HG03139 (cell line): ENCODE data around the gene KCTD3.

Experiments used
- ATAC-seq: cut with Tn5 transposase; IDR thresholded peaks from one replicate; pipeline ENCODE4 v1.9.1; 2021; ENCODE audit not compliant: unreplicated experiment

The KCTD3 gene

DNA sequence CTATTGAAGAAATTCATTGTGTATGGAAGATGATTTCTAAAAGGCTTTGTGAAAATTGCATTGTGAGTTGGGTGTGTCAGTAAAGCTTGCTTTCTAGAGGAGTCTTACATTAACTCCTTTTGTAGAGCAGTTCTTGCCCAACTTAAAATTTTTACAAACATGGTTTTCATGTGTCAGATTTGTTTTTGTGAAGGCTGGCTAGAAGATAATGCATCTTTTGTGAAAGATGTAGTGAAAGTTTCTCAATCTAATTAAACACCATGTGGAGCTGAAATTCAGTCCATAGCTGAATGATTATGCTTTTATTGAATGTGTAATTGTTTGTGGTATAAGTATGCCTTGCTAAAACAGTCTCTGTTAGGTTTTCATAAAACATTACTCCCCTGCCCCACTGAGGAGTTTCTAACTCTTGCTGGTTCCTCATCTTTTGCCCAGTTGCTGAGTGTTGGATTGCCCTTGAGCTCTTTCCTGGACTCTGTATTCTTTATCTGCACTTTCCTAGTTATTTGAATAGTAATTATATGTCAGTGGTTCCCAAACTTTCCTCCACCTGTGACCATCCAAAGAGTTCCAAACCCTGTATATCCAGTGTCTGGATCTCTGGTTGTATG is 38.0 kb downstream of the KCTD3 start:
- no peak for ATAC-seq

DNA sequence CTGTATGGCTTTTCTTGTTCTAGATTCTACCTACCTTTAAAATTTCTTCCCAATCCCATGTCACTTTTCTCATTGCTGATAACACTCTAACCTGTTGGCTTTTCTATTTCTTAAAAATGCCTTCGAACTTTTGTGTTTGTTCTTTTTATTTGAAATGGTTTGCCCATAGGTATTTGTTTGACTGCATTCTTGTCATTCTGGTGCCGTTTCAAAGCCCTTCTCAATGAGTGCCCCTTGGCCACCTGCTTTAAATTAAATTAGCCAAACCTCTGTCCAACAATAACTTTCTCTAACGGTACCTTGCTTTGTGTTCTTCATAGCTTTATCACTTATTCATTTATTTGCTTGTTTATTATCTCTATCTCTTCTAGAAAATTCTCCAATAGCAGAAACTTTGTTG is 38.9 kb downstream of the KCTD3 start:
- ATAC-seq = no peak

DNA sequence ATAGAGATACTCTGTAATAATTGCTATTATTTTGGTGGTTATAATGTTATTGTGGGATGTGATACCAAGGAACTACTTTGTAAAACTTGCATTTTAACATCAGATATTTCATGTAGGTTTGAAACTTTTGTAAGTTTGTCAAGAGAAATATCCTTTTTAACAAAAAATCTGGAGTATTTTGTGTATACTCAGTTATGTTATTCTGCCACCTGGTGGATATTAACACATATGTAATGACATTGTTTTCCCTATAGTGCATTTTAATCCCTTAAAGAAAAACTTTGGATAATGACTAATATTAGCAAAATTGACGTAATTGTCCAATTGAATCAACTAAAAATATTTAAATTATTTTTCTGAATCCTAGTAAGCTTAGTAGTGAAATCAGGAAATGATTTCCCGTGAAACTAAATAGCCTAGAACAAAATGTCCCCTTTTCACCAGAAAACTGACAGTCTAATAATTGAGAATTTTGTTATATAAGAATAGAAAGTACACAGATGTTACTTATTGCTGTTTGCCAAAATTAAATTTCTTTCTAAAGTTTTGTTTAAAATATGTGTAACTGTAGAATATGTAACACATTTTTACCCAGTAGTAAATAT is 39.6 kb downstream of the KCTD3 start:
- no peak for ATAC-seq

DNA sequence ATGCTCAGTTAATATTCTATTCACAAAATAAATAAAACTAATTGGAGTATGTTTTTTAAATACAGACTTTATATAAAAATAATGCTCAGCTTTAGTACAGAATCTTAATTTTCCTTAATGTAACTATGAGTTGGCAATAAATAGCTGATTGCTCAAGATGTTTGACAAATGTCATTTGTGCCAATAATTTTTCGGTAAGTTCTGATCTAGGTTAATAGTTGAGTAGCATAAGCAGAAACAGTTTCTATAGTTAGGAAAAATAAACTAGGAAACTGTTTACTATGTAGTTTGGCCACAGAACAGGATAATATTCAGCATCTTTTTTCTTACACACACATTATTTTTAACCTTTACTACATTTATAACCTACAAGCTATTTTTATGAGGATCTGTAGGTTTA is 40.3 kb downstream of the KCTD3 start:
- ATAC-seq = no peak

DNA sequence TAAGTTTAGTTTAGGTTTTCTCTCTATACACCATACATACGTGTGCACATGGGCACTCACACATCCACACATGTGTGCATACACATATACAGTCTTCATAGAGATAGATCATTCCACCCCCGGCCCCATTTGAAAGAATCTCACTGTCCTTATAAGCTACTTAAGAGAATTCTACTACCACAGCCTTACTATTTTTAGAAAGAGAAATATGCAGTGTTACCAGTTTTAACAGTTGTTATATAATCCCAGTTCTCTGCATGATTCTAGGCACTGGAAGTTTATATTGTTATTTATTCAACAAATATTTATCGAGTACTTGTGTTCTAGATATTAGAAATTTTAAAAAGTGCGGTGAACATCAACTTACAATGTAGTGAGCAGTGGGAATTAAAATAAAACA is 41.5 kb downstream of the KCTD3 start:
- no peak for ATAC-seq

DNA sequence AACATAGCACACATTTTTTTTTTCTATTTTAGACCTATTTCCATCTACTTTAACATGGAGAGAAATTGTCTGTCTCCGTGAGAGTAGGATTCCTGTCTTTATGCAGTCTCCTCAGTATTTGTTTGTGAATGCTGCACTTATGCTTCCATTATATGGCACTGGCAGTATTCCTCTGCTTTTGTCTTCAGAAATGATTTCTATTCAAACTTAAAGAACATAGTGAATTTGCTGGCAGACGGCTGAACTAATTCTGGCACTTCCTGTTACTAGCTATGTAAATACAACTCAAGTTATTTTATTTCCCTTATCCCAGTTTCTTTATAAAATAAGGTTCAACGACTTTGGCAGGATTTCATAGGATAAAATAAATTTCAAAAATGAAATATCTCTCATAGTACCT is 45.3 kb downstream of the KCTD3 start:
- no peak for ATAC-seq

DNA sequence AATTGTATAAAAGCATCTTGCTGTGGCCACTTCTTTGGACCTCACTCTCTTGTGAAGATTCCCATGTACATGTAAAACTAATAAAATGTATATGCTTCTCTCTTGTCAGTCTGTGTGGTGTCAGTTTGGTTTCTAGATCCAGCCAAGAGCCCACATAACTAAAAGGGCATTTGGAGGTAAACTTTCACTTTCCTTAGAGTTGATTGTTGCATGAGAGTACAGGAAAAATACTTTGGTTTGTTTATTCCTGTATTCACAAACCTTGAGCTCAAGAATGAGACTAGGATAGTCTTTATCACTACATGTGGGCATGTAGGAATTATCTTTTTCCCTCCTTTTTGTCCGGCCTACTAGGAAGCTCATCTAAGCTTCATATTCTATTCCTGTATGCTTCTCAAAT is 50.9 kb downstream of the KCTD3 start:
- ATAC-seq = no peak

DNA sequence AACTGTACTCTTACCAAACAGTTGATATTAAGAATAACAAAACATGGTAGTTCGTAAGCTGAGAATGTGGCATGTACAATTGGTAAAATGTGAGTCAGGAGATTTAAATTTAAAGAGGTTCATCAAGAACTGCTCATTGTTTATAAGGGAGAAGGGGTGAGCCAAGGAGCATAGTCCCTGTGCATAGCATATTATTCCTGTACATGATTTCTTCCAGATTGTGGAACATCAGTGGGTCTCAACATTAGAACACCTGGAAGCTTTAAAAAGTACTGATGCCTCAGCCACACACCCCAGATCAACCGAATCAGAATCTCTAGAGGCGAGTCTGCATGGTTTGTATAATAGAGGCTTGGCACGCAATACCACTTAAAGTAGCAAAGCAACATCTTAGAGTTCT is 56.1 kb downstream of the KCTD3 start:
- ATAC-seq = no peak

DNA sequence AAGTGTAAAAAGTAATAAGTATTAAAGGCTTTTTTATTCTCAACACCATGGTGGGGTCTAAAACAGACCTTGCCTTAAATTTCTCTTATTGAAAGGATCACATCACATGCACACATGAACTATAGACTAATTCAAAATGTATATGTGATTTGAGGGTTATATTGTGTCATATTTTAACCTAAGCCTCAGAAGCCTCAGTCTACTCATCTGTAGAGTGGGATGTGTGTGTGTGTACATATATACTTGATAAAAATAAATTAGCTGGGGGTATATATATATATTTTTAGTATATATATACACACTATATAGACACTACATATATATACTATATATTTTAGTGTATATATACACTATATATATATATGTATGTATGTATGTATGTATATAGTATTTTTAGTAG is 58.8 kb downstream of the KCTD3 start:
- ATAC-seq = no peak

DNA sequence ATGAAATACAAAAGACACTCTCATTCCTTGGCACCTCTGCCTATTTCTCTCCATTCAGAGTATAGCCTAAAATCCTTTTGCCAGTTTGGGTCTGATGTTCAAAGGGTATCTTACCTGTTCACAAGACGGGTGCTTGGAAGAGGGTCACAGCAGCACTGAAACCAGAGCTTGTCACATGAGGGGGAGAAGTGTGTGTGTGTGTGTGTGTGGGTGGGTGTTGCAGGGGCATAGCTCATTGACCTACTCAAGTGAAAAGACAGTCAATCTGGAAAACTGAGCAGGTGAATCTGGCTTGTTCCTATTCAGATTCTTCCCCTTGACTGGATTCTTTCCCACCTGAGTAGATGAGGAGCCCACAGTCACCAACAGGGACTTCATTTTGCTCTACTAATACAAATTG is 63.9 kb downstream of the KCTD3 start:
- ATAC-seq = no peak

DNA sequence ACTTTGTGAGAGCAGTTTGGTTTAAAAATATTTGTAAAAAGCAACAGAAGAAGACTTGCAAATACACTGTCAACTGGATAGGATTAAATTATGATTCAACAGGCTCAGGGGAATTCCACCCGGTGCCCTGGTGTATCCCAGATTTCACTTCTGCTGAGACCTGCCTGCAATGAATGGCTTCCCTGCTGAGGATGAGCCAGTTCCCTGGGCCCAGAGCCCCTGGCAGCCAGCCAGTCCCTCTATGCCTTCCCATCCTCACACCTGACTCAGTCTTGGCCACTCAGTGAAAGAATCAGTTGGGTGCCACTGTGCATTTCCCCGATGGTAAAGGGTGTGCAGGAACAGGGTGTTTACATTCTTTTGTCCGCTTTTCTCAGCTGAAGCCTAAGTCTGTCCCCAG is 64.4 kb downstream of the KCTD3 start:
- no peak for ATAC-seq

DNA sequence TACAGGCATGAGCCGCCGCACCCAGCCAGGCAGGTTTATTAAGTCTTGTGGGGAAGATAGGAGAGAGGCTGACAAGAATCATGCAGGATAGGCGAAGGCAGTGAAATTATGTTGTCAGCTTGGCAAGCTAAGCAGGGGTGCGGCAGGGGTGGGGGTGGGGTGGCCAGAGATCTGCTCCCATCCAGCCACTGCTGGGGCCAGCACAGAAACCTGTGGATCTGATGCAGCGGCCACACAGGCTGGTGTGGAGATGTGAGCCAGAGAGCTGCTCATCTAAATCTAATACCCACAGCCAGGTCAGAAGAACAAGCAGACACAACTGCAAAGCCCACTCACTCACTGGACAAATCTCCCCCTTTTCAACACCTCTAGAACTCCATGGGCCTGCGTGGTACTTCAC is 68.7 kb downstream of the KCTD3 start:
- no peak for ATAC-seq

DNA sequence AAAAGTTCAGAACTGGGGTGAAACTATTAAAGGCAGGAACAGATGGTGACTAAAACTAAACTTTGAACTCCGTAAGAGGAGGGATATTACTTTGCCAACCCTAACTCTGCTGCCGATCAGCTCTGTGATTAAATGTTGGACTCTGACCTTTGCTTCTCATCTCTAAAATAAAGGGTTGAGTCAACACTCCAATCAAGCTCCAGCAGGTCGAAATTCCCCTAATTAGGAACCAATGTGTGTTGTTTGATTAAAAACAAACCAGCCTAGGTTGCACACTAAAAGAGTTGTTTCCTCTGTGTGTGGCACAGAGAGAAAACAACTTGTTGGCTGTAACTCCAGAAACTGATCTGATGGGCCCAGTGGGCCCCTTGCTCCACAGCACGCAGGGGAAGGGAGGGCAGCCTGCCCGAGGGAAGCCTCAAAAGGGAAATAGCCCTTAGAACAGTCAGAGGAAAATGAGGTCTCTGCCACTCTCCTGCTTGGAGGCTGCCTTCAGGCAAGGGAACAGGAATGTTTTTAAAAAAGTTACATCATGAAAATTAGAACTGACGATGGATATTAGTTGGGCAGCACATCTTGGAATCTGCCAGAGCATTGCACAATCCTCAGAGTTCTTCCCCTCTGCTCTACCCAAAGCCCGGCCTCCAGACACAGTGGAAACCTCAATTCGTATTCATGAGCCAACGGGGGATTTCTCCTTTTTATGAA is 69.3 kb downstream of the KCTD3 start:
- ATAC-seq = no peak

DNA sequence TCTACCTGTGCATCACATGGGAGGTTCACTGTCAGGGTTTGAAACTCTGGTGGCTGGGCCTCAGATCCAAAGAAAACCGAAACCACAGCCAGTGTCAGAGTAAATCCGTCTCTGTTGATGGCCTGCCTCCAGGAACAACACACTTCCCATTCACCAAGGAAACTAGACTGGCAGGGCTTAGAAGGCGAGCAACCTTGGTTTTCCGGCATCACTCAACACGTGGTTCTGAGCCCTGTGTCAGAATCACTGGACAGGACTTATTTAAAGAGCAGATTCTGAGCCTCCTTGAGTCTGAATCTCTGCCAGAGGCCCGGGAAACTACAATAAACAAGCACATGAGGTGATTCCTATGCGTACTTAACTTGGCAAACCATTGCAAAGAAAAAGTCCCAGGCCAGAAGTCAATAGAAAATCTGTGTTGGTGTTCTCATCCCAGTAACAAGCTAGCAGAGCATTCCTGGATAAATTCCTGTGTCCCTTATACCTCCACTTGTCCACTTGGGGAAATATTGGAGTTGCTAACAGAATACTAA is 70.0 kb downstream of the KCTD3 start:
- ATAC-seq = no peak

DNA sequence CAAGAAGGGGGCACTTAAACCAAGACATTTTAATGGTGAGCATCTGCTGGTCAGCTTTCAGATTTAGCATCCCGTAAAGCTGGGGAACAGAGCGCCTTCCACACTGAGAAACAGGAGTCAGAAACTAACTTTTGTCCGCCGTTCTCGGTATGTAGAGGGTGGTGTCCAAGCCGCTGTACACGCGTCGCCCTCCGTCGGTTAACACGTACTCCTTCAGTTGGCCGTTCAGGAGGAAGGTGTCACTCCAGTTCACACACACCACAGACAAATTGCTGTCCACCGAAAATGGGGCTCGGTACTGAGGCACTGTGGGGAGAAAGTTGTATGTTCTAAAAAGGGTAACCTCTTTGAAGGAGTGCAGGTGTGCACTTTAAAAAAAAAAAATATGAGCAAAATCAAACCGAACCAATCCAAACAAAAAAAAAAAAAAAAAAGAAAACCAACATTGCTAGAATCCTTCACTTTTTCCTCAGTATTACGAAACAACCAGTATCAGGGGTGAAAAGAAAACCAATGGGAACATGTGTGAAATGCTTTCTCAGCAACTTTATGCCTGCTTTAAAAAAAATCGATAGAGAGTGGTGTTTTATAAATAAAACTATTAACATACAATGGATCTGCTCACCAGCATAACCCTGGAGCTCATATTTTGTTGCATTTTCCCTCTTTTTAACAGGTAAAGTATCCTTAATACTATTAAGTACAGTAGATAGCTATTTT is 73.5 kb downstream of the KCTD3 start:
- no peak for ATAC-seq

DNA sequence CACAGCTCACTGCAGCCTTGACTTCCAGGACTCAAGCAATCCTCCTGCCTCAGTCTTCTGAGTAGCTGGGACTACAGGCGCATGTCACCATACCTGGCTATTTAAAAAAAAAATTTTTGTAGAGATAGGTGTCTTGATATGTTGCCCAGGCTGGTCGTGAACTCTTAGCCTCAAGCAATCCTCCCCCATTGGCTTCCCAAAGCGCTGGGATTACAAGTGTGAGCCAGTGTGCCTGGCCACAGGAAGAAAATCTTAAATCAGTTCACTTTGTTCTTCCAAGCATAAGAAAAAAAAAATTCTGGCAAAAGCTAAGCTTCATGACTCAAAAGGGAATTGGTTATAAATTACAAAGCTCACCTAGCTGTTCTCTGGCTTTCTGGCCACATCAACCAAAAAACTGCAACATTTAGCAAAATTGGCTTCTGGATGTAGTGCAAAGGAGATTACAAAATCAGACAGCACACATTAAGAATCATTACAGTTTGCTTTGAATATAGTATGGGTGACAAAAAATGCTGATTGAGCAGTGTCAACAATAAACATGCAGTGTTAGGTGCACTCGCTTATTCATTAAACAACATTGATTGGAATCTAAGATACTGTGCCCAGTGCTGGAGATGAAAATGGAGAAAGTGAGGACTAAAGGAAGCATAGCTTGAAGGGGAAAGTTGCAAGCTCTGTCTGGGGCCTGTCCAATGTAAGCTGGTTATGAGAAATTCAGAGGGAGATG is 76.7 kb downstream of the KCTD3 start:
- no peak for ATAC-seq

DNA sequence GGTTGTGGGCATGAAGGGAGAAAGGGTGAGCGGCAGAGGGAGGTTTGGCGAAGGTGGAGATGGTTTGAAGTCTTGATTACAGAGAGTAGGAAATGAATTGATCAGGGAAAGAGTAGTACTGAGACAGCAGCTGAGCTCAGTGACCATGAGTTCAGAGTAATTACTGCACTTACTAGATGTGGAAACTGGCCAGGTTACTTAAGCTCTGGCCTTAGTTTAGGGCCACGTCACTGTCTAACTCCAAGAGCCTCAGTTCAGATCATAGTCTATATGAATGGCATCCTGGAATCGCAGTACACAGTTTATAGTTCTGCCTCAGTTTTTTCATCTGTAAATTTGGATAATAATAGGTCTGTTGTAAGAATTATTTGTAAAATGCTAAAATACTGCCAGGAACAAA is 78.1 kb downstream of the KCTD3 start:
- ATAC-seq = no peak

DNA sequence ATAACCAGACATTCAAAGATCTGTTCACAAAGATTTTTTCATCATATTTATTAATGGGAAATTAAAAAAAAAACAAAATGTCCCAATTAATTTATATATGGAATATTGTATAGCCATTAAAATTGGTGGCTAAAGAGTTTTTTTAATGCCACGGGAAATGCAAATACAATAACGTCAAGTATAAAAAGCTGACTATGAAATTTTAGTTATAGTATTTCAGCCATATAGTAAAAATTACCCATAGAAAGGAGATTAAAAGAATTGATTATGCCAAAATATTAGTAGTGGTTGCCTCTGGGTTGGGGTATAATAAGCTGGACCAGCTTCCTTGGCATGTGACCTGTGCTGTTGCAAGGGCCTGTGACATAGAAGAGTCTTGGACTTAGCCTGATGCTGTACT is 78.8 kb downstream of the KCTD3 start:
- no peak for ATAC-seq

DNA sequence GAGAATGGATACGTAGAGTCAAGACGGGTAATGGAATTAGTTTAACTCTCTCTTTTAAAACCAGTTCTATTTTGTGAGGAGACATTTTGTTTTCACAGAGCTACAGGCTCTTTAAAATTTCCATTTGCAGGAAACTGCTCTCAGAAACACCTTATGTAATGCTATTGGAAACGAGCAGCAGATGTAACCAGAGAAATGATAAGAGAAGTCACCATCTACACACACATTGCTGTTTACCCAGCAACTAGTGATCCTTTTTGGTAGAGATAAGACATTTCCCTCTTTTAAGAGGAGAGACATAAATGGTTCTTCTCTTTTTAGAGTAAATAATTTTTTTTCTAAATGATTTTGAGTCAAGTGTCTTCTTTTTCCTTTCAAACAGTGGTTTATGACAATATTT is 80.6 kb downstream of the KCTD3 start:
- no peak for ATAC-seq

DNA sequence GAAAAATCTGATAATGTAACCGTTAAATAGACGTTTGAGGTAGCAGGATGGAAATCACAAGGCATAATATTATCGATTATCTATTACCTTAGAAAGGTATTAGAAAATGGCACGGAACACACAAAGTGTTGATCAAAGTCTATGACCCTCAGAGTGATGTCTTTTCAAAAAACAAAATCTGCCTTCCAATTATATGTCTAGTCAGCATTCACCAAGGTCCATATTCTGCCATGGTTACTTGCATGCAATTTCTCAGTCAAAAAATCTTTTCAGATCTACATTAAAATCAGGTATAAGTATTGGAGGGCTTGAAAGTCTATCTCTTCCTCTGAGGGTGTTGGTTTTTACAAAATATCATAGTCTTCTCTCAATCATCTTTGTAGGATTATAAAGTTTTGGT is 81.9 kb downstream of the KCTD3 start:
- ATAC-seq = no peak

DNA sequence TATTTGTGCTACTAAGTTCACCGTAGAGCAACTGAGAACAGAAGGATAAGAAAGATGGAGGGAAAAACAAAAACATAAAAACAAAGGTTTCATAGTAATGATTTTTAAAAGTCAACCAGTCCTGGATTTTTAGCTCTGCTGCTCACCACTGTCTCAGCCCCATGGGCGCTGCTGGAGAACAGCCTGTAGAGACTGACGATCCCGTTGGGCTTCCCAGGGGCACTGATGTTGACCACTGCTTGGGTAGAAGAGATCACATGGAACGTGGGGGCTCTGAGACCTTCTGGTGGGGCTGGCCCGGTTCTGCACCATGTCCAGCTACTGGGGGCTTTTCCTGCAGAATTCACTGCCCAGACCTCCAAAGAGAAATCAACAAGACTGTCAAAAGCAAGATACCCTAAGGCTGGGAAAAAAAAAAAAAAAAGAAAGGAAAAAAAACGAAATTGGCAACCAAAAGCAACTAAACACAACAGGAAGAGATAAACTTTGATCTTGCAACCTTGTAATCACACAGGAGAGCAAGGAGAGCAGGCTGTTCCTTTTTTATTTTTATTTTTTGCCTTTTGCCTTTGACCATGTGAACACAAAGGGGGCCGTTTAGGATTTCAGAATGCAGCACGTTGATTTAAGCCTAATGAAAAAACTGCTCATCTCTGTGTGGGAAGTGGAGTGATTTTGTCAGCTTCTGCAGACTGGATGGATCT is 83.5 kb downstream of the KCTD3 start:
- ATAC-seq = no peak
